GF-D8 (cell line): ENCODE results near the gene ENO3.

ENCODE experiments used
- DNase-seq: peaks from one replicate; lab custom pipeline; 2025; lab: John Stamatoyannopoulos, UW

Gene ENO3

DNA sequence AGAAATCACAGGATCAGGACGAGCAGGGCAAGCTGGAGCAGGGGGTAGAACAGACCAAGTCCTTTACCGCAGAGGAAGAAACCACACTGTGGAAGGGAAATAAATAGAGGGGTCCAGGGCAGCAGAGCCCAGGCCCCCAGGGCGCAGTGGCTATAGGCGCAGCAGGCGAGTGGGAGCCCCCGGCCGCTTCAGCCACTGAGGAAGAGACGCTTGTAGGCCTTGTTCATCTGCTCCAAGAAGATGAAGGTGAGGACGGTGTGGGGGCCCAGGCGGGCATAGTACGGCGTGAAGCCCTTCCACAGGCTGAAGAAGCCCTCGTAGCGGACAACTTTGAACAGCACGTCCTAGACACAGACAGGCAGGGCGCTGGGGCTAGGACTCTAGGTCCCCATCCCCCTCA, 13.4 kb upstream of the ENO3 start:
- DNase-seq, result no peak

DNA sequence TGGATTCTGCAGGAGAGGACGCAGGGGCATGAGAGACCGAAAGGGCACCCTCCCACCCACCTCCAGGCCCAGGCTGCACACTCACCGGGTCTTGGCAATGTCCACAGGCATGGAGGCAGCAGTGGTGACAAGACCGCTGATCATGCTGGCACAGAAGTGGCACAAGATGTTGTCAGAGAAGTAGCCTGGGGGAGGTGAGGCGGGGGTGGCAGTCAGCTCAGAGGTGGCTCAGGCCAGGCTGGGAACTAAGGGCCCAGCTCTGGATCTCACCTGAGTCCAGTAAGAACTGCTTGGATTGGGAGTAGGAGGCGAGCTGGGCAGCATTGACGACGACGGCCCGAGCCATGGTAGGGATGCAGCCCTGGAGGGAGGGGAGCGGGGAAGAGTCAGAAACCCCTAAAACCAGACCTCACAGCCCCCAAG, 12.8 kb upstream of the ENO3 start:
- DNase-seq, result no peak

DNA sequence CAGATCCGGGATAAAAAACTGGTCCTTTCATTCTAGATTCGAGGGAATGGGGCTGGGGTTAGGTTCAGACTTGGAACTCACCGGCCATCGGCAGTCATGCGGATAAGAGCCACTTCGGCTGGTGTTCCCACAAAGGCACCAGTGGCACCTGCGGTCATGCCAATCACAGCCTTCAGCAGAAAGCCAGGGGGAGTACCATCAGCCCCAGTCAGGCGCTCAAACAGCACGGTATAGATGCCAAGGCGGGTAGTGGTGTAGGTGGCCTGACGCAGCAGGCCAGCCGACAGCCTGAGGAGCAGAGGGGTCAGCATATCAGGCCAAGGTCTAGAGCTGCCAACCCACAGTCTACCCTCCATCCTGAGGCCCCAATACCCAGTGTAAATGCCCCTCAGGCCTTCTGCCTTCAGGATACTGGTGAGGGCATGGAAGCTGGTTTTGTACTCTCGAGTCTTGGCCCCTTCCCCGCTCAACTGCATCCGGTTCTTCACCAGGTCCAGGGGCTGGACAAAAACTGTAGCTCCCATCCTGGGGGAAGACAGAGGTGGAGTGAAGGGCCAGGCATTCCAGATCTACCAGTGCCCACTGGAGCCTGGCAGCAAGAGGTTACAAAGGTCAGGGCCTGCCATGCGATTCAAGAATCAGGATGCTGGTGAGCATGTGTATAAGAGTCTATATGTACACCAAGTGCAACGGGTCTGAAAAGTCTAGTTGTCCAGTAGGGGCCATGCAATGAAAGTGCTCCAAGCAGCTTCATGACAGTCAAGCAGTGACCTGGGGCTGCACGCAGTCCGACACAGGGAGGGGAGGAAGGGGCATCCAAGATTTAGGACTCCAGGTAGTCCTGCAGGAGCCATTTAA, 12.0 kb upstream of the ENO3 start:
- DNase-seq, result no peak

DNA sequence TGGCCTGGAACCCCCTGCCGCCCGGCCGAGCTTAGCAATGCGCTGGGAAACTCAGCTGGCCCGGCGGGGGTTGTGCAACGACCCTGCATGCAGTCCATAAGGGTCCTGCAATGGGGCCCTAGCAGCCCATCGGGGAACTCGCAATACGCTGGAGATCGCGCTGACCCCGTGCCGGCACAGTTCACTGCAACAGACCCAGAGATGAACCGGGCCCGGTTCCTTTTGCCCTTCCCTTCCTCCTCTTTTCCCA, 11.4 kb upstream of the ENO3 start:
- DNase-seq, result no peak

DNA sequence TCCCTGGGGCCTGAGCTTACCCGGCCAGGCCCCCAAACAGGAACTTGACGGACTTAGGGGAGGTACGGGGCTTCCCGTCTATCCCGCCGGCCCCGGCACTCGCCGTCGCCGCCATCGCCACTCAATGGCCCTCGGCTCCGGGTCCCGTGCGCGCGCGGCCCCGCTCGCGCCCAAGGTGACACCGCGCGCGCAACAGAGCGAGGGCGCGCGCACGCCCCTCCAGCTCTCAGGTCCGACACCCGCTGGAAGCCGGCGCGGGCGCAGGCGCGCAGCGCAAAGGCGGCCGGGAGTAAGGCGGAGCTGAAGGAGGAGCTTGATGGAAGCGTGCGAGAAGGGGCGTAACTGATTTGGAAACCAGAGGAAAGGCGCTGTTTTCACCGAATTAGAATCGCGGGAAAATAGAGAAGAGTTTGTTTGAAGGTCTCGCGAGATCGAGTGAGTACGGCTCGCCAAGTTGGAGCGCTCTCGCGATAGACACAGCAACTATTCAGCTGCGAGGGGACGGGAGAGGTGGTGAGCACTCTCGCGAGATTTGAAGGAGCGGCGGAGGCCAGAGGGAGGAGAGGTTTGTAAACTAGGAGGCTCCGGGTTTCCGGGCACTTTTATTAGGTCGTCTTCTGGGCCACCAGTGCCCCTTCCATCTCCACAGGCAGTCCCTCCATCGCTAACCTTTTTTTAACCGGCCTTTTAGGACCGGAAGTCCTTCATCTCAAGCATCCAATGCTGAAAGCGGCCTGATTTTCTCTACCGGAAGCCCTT, 10.9 kb upstream of the ENO3 start, which contains the start of the genes RNF167 and SLC25A11:
TSS of gene RNF167 (plus strand) at position 473 of the 759 bp plus-strand sequence. CDS start 642 bp downstream, outside the sequence.
TSS of gene SLC25A11 (minus strand) at position 251 of the 759 bp plus-strand sequence. CDS start at position 115, 136 bp downstream.
- DNase-seq, result peak; percentile 93

DNA sequence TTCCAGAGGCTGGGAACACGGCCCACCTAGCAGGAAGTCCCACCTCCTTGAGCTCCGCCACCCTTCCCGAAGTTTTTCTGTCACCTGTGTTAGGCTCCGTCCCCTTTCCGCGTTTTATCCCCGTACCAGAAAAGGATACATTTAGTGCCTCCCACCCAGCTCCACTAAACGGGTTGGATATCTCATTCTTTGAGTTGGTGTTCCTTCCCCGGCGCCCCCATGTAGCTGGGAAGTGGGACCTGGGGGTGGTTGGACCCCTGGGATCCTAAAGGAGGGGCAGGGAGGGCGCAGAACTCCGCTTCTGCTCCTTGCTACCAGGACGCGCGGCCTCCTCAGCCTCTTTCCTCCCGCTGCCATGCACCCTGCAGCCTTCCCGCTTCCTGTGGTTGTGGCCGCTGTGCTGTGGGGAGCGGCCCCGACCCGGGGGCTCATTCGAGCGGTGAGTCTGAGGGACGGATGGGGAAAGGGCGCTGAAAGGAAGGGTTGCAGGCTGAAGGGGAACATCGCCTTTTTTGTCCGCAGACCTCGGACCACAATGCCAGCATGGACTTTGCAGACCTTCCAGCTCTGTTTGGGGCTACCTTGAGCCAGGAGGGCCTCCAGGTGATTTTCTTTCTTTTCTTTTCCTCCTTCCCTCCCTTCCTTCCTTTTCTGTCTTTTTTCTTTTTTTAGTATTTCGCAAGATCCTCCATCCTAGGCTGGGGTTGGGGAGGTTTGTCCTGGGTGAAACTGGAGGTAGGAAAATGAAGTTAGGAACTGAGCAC, 10.2 kb upstream of the ENO3 start:
- DNase-seq, result peak; percentile 1

- no peak for DNase-seq
Observed at GRCh38 chr17:4941319-4941610, 9.7 kb upstream of the ENO3 start.

DNA sequence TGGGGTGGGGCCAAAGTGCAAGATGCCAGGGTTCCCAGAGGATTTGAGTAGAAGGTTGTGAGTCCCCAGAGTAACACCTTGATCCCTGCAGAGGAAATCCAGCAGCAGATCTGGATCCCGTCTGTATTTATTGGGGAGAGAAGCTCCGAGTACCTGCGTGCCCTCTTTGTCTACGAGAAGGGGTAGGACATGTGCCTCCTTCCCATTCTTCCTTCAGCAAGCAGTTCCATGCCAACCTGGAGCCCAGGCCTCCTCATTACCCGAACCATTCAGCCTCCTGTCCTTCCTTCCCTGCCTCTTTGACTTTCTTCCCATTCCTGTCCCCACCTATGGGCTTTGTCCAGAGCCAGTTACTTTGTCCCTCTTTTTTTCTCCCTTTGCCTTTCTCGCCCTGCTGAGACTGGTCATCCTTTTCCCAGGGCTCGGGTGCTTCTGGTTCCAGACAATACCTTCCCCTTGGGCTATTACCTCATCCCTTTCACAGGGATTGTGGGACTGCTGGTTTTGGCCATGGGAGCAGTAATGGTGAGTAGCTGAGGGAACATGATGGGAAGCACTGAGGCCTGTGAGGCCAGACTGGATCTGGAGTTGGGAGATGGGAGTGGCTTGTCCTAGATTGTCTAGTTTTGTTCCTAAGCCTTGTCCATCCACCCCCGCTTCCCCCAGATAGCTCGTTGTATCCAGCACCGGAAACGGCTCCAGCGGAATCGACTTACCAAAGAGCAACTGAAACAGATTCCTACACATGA, 8.0 kb upstream of the ENO3 start:
- DNase-seq, result no peak

DNA sequence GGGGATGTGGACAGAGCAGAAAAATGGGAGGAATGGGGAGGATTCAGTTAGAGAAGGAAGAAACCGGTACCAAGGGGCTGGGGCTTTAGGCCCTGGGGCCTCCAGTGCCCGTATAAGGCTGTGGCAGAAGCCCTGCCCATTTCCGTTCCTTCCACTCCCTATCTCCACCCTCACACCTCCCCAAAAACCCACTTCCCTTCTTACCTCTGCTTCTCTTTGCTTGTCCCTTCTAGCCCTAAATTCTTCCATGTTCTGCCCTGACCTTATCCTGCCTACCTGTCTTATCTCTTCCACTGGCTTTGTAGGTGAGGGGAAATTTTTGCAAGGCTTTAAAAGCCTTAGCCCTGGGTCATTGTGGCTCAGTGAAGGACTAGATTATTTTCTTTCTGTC, 6.8 kb upstream of the ENO3 start:
- peak; percentile 19 for DNase-seq

DNA sequence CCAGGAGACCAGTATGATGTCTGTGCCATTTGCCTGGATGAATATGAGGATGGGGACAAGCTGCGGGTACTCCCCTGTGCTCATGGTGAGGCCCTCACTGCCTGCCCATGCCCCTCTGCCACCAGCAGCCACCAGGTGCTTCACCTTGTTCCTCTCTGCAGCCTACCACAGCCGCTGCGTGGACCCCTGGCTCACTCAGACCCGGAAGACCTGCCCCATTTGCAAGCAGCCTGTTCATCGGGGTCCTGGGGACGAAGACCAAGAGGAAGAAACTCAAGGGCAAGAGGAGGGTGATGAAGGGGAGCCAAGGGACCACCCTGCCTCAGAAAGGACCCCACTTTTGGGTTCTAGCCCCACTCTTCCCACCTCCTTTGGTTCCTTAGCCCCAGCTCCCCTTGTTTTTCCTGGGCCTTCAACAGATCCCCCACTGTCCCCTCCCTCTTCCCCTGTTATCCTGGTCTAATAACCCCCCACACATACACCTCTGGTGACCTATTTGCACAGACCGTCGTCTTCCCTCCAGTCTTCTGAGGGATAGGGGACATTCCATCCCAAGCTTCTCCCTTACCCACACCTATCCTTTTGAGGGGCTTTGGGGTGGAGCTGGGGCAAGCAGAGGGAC, 6.3 kb upstream of the ENO3 start:
- DNase-seq, result no peak

DNA sequence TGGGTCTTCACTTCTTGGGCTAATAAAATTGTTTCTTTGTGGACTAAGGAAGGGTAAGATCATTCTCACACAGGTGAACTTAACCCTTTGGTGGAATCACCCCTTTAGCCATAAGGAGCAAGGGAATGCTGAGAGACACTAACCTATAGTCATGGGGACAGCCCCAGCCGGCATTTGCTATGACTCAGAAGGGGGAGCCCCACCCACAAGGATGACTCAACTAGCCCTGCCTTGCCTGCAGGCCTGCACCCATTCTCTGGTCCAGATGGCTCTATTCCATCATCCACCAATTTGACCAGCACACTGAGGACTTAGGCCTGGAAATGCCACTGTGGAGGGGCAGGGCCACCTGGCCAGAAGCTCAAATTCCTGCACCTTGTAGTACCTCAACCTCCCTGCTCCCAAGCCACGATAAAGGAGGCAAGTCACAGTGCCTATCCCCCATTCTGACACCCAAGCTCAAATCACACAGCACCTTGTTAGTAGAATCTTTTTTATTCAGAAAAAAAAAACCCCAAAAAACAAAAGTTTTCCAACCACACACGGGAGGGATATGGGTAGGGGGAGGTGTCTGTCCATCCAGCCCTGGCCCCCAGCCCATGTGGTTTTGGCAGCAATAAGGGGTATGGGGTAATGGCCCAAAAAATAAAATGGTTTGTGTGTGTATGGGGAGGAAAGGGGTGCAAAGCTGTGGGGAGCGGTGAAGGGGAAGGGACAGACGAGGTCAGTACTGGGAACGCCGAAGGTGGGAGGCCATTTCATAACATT, 5.6 kb upstream of the ENO3 start:
- DNase-seq, result no peak

- DNase-seq, result no peak
Observed at GRCh38 chr17:4945944-4946280, 5.0 kb upstream of the ENO3 start.

DNA sequence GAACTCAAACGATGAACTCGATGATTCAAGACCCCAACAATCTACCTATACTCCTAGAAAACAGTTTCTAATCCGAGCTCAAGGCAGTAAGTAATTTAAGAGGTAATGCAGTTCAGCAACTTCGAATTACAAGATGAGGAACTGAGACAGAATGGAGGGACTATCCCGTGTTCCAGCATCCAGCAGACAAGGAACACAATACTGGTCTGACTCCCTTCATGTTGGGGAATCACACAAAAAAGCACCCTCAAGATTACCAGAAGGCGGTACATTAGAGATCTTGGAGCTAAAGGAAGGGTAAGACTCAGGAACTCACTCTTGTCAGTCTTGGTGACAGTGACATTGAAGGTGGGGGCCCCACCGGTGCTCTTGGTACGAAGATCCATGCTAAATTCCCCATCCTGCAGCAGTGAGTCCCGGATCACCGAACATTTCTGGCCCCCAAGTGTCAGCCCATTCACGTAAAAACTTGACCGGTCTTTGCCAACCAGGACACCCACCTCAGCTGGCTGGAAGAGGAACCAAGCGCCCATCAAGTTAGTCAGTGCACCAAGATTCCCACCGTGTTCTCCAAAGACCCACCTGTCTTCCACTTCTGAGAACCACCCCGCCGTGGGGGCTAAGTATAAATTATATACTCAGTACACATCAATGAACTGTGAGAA, 4.5 kb upstream of the ENO3 start:
- DNase-seq, result no peak

GRCh38 chr17:4947010-4947410, 3.9 kb upstream of the ENO3 start:
- peak; percentile 45 for DNase-seq

DNA sequence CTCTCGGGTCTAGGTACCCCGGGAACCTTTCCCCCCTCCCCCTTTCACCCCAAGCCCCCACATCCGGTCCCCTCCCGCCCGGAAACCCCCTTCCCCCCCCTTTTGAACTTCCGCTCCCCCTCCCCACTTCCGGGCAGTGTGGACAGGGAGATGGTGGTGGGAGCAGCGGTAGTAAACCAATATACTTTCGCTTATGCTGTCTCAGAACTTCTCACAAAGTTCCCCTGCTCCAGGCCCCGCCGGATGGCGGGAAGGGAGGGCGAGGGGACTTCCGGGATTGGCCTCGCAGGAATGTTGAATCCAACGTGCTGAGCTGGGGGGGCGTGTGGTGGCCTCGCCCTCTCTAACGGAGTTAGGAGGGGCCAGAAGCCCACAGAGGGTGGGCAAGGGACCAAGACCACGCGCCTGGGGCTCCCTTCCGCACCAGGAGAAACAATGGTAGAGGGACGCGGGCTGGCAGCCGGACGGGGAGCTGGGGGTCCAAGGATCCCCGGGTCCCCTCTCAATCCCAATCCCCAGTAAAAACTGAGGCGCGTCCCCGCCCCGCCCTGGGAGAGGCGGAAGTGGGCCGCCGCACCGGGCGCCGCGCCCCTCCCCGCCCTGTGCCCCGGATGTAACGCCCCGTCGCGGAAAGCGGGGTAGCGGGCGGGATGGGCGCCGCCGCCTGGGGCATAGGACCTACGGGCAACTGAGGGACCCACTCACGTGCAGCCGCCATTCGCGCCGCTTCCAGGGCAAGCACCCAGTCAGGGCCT, 3.3 kb upstream of the ENO3 start:
- peak; percentile 28 for DNase-seq

- peak; percentile 69 for DNase-seq
Observed at GRCh38 chr17:4948166-4948930, 2.6 kb upstream of the ENO3 start, which contains the start of gene PFN1. Gene PFN1, minus strand, starts transcription at chr17:4948530. Its CDS starts 136 bp downstream, at chr17:4948394.

DNA sequence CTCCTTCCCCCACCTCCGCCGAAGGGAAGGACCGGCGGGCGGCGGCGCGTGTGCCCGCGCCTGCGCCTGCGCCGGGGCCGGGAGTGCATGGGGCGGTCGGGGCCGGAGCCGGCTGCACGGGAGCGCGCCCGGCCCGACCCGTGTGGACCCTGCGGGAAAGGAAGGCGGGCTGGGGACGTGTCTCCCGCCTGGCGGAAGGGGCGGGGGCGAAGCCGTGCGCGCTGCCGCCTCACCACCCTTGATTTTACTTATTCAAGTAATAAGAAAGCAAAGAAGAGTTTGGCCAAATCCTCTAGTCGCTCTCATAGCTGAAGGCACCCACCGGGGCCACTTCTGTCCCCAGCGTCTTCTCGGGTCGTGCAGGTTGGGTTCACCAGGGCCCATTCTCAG, 2.0 kb upstream of the ENO3 start:
- DNase-seq, result peak; percentile 69

DNA sequence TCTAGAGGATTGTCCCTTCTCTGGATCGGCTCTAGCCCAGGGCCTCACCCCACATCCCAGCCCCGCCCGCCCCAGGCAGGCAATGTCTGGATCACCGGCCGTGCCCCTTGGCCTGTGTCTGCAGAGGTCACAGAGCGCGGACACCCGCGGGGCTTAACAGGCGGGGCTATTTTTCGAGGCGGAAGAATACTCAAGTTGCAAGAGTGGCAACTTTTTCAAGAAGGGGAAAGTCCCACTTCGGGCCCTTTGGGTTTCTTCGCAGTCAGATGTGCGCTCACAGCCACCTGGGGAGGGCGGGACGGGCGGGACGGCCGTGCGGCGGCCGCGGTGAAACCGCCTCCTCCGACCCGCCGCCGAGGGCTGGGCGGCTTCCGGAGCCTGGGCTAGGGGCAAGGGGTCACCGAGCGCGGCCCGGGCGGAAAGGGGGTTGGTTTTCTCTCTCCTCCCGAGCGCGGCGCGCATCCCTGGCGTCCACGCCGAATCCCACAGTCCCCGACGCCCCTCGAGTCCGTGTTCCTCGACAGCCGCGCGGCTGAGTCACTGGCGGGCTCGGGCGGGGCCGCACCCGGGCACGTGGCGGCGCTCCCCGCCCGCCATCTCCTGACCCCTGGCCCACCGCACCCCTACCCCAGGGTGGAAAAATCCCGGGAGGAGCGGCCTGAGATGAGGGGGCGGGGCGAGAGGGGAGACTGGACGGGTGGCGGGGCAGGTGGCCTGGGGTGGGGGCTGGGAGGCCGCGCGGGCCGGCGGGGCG, 1.4 kb upstream of the ENO3 start:
- peak; percentile 39 for DNase-seq
